Nephron progenitor cell (in vitro differentiated cells): ENCODE measurements around the gene STARD10.
A peak's percentile ranks its signal among the peaks of the same experiment; 100 is the strongest.

Source experiments
- DNase-seq: peaks from one replicate; pipeline ENCODE4 v3.0.0; 2021
- H3K27ac Mint-ChIP-seq: 2 replicates; pipeline ENCODE4 v1.8.0; 2021; ENCODE audit warnings: mild to moderate bottlenecking, moderate library complexity, mixed read lengths
- H3K27me3 Mint-ChIP-seq: 2 replicates; pipeline ENCODE4 v1.8.0; 2021; ENCODE audit warnings: mild to moderate bottlenecking, low read depth, mixed read lengths; ENCODE audit not compliant: poor library complexity
- H3K36me3 Mint-ChIP-seq: 2 replicates; pipeline ENCODE4 v1.8.0; 2021; ENCODE audit warnings: low read depth, mixed read lengths
- H3K4me1 Mint-ChIP-seq: 2 replicates; pipeline ENCODE4 v1.8.0; 2021; ENCODE audit warnings: mixed read lengths
- H3K4me3 Mint-ChIP-seq: 2 replicates; pipeline ENCODE4 v1.8.0; 2021; ENCODE audit warnings: mild to moderate bottlenecking, moderate library complexity, mixed read lengths
- H3K9me3 Mint-ChIP-seq: 2 replicates; pipeline ENCODE4 v1.8.0; 2021; ENCODE audit warnings: mild to moderate bottlenecking, moderate library complexity, mixed read lengths
- CTCF ChIP-seq: fragments of 200-600 bp; sonication (generic); IDR thresholded peaks from 2 replicates; pipeline ENCODE4 v1.5.0; 2021; ENCODE audit warnings: antibody characterized with exemption

Gene STARD10

GRCh38 chr11:72838691-72839305, 45.0 kb upstream of the STARD10 start:
- no peak for DNase-seq
- Mint-ChIP-seq H3K27me3 (no peaks in the 10 kb centered on the region), H3K9me3 (no peaks in the 10 kb centered on the region), H3K27ac (peak overlapping the region; percentile 77), H3K4me1 (peaks cover 34% of the 10 kb centered on the region), H3K36me3 (peaks cover 43% of the 10 kb centered on the region), H3K4me3 (no peak overlapping the region)
- no peak for TF ChIP-seq CTCF

GRCh38 chr11:72836111-72836510, 42.3 kb upstream of the STARD10 start:
- peaks cover 33% of the 10 kb centered on the region for H3K4me1 Mint-ChIP-seq
- H3K27ac Mint-ChIP-seq, result no peak overlapping the region
- H3K36me3 Mint-ChIP-seq, result peaks cover 23% of the 10 kb centered on the region
- H3K4me3 Mint-ChIP-seq, result no peak overlapping the region
- TF ChIP-seq CTCF, result no peak
- no peaks in the 10 kb centered on the region for H3K9me3 Mint-ChIP-seq
- DNase-seq, result no peak
- H3K27me3 Mint-ChIP-seq, result no peaks in the 10 kb centered on the region

- Mint-ChIP-seq H3K36me3 (peaks cover 20% of the 10 kb centered on the region), H3K4me3 (no peak overlapping the region), H3K27me3 (no peaks in the 10 kb centered on the region), H3K27ac (peak overlapping the region; percentile 5), H3K4me1 (peaks cover 33% of the 10 kb centered on the region), H3K9me3 (no peaks in the 10 kb centered on the region)
- TF ChIP-seq CTCF, result no peak
- no peak for DNase-seq
Measured at GRCh38 chr11:72834905-72835304, 41.1 kb upstream of the STARD10 start.

GRCh38 chr11:72833811-72834493, 40.1 kb upstream of the STARD10 start:
- H3K27me3 Mint-ChIP-seq, result no peaks in the 10 kb centered on the region
- no peak overlapping the region for H3K27ac Mint-ChIP-seq
- peaks cover 10% of the 10 kb centered on the region for H3K36me3 Mint-ChIP-seq
- H3K9me3 Mint-ChIP-seq, result no peaks in the 10 kb centered on the region
- no peak overlapping the region for H3K4me3 Mint-ChIP-seq
- no peak for DNase-seq
- no peak for TF ChIP-seq CTCF
- peaks cover 33% of the 10 kb centered on the region for H3K4me1 Mint-ChIP-seq

GRCh38 chr11:72833083-72833733, 39.4 kb upstream of the STARD10 start:
- no peaks in the 10 kb centered on the region for H3K27me3 Mint-ChIP-seq
- H3K27ac Mint-ChIP-seq, result no peak overlapping the region
- no peaks in the 10 kb centered on the region for H3K9me3 Mint-ChIP-seq
- peaks cover 7% of the 10 kb centered on the region for H3K36me3 Mint-ChIP-seq
- H3K4me3 Mint-ChIP-seq, result no peak overlapping the region
- H3K4me1 Mint-ChIP-seq, result peaks cover 37% of the 10 kb centered on the region
- no peak for DNase-seq
- no peak for TF ChIP-seq CTCF
